Mammary epithelial cell (primary cell): Measurements from ENCODE around the gene GABRG3.

ENCODE experiments used
- EZH2 ChIP-seq: IDR thresholded peaks from 2 replicates; pipeline ENCODE4 v1.6.1; 2012; ENCODE audit warnings: low read length, inconsistent platforms, borderline replicate concordance
- TF ChIP-seq, protein P1 (sequence below), 2 donors: IDR thresholded peaks in 1 of 2; conservative IDR thresholded peaks in 1 of 2; 2 replicates each; pipeline ENCODE4 v1.5.1; 2011 to 2012; ENCODE audit warnings: inconsistent platforms in 2 of 2, low read length in 2 of 2, mild to moderate bottlenecking in 2 of 2, control low read depth in 1 of 2, low read depth in 1 of 2; ENCODE audit not compliant: insufficient read depth in 1 of 2; ENCODE audit errors: extremely low read depth in 1 of 2

DNA sequence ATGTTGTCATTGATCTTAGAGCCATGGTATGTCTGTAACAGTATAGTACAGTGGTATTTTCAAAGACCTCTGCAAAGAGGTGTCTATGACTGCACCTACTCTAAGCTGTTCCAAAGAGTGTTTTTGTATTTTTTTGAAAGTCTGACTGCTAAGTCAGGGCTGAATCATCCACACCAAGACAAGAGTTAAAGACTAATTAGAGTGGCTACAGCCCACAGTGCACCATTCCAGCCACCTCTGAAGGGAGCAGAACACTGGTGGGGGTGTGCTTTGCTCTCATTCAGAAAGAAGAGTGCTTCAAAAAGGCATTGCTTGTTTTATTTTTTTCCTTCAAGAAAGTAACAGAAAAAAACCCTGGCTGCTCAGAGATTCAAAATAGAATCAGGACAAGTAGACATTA lies 301.4 kb downstream of the GABRG3 start:
- TF ChIP-seq, protein P1, sequence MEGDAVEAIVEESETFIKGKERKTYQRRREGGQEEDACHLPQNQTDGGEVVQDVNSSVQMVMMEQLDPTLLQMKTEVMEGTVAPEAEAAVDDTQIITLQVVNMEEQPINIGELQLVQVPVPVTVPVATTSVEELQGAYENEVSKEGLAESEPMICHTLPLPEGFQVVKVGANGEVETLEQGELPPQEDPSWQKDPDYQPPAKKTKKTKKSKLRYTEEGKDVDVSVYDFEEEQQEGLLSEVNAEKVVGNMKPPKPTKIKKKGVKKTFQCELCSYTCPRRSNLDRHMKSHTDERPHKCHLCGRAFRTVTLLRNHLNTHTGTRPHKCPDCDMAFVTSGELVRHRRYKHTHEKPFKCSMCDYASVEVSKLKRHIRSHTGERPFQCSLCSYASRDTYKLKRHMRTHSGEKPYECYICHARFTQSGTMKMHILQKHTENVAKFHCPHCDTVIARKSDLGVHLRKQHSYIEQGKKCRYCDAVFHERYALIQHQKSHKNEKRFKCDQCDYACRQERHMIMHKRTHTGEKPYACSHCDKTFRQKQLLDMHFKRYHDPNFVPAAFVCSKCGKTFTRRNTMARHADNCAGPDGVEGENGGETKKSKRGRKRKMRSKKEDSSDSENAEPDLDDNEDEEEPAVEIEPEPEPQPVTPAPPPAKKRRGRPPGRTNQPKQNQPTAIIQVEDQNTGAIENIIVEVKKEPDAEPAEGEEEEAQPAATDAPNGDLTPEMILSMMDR (conservative IDR thresholded peaks at IDR 0.05 in 1 of 2, IDR thresholded peaks at IDR 0.05 in 1 of 2; ENCODE audit: extremely low read depth in 1 of 2, insufficient read depth in 1 of 2, low read depth in 1 of 2, low read length in 2 of 2): no peak
- TF ChIP-seq EZH2: no peak
